Spleen (tissue), 7 donors: Measurements from ENCODE around the gene FMOD.

ENCODE experiments used
- CTCF ChIP-seq, 11 experiments: fragments of 200-600 bp in 7 of 11; fragments of 450-650 bp in 4 of 11; sonication (generic) in 4 of 11; IDR thresholded peaks in 8 of 11; conservative IDR thresholded peaks in 3 of 11; 1 replicate in 7 of 11; 2 replicates in 4 of 11; pipeline versions ENCODE4 v1.4.0 to v1.8.0; 2016 to 2021; ENCODE audit warnings: antibody characterized with exemption in 11 of 11, inconsistent platforms in 4 of 11, mild to moderate bottlenecking in 1 of 11
- POLR2A ChIP-seq, 3 donors: fragments of 450-650 bp; IDR thresholded peaks; one replicate each; pipeline ENCODE4 v1.5.1; 2017; ENCODE audit warnings: antibody characterized with exemption in 3 of 3, mild to moderate bottlenecking in 1 of 3
- POLR2AphosphoS5 ChIP-seq, 3 donors: sonication (generic); formaldehyde crosslinking; IDR thresholded peaks; one replicate each; pipeline ENCODE4 v1.5.1; 2017; ENCODE audit warnings: antibody characterized with exemption in 3 of 3
- donor health status: DM: no; HTN: no; CAD: no; lungs with moderate emphysema.
- donor health status: DM: no; HTN: no; CAD: no.
- donor health status: DM: no; HTN: no; CAD: no.

GRCh38 chr1:203300441-203301330 lies 50.2 kb downstream of the FMOD start:
- TF ChIP-seq CTCF (IDR thresholded peaks at IDR 0.05 in 8 of 11, conservative IDR thresholded peaks at IDR 0.05 in 3 of 11) (no peak), POLR2A (IDR thresholded peaks at IDR 0.05) (no peak), POLR2AphosphoS5 (IDR thresholded peaks at IDR 0.05) (no peak)
